ENCODE measurements around the gene CASP5.
"Not testable (repeated sequence)": the region's sequence is repeated elsewhere in the genome, so short reads cannot be mapped to it uniquely, and the experiment has no call there.

Gene CASP5

DNA sequence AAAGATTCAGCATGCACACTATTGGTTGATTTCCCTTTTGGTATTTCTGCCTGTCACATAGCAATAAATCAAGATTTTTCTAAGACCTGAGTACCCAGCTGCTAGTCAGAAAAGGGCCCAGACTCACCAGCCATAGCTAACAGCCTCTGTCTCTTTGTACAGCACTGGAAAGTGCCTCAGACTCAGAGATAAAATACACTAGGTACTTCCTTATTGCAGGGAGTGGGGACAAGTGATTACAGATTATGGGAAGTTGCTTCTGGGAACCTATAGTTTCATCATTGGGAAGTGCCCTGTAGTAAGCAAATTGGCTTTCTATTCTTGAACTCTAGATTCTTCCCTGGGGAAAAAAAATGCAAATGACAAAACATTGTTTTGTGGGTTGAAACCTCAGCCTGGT, at the start of gene CASP5:
Gene CASP5 (minus strand): TSS at position 166 of the 400 bp plus-strand sequence. CDS start 32 bp downstream, at position 134.
- no peak for DNase-seq (ENCODE audit: low spot score)

DNA sequence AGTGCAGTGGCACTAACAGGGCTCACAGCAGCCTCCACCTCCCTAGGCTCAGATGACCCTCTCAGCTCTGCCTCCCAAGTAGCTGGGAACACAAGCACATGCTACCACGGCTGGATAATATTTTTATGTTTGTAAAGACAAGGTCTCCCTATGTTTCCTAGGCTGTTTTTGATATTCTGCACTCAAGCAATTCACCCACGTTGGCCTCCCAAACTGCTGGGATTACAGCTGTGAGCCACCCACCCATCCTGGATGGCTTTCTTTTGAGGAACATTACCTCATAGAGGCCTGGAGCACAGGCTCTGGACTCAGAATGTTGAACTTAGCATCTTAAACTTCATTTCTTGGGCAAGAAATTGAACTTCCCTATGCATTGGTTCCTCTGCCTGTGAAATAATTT, 49.1 kb upstream of the CASP5 start:
- DNase-seq (ENCODE audit: low spot score) = not testable (repeated sequence)

GRCh38 chr11:105071089-105071732, 48.2 kb upstream of the CASP5 start:
- no peak for DNase-seq (ENCODE audit: low spot score)

GRCh38 chr11:105070306-105070705, 47.3 kb upstream of the CASP5 start:
- no peak for DNase-seq (ENCODE audit: low spot score)

GRCh38 chr11:105069749-105070148, 46.8 kb upstream of the CASP5 start:
- DNase-seq (ENCODE audit: low spot score) = not testable (repeated sequence)

DNA sequence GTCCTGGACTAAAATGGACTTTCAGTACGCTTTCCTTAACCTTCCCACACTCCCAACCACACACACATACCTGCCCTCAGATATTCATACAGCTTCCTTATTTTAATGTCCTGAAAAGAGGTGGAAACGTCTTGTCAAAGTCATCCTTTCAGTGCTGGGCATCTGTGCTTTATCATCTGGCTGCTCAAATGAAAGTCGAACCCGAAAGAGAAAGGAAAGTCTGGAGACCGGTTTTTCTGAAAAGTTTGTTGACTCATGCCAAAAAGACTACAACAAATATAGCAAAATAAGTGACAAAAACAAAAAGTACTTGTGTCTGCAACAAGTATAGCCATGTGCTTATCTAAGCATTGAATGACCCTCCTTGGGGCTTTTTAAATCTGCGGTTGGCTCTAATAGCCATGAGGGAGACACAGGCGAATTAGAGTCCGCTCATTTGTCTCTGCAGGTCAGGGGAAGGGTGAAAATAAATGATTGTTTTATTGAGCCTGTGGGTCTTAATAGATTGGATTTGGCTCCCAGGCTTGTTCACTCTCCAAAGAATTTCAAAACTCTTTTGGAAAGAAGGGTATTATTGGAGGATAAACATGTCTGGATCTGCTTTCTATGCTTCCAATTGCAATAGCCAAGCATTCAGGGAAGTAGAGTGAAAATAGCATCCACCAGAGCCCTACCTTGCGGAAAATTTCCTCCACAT, 40.4 kb upstream of the CASP5 start:
- DNase-seq (ENCODE audit: low spot score) = not testable (repeated sequence)

- no peak for DNase-seq (ENCODE audit: low spot score)
Measured at GRCh38 chr11:105057432-105057831, 34.5 kb upstream of the CASP5 start.

DNA sequence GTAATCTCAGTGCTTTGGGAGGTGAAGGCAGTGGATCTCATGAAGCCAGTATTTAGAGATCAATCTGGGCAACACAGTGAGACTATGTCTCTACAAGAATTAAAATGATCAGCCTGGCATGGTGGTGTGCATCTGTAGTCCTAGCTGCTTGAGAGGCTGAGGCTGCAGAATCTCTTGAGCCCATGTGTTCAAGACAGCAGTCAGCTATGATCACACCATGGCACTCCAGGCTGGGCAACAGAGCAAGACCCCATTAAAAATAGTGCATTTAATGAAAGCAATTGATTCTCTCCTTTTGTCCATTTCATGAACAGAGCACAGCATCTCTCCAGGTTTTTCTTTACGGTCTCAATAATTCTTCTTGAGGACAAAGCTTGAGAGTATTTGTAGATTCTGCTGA, 33.5 kb upstream of the CASP5 start:
- DNase-seq (ENCODE audit: low spot score) = no peak

DNA sequence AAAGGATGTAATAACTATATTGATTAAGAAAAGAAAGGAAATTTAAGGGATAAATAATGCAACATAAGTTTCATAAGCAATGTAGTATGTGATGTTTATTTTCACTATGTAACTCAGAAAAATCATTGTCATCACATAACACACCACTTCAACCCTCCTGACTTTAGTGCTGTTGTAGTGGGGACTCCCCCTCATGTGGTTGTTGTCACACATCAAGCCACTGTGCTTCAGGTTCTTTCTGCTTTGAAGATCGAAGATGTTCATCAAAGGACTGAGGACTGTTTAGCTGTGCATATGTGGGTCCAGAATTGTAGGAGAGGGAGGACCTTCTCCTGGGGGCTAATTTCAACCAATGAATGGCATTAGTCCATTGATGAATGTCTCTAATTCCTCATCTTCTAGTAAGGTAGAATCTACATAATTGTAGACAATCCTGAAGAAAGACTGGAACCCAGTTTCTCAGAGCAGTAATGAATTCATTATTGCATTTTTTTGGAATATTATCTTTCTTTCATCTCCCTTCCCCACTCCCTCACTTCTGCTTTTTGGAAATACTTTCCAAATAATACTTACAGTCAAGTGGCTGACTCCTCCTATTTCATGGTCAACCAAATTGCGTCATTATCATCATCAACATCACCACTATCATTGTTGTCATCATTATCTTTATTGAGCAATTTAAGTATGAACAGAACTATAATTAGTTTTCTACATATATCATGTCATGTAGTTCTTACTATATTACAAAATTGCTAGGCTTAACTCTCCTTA, 31.9 kb upstream of the CASP5 start:
- DNase-seq (ENCODE audit: low spot score) = no peak

- DNase-seq (ENCODE audit: low spot score) = no peak
Measured at GRCh38 chr11:105052487-105052886, 29.5 kb upstream of the CASP5 start.

DNA sequence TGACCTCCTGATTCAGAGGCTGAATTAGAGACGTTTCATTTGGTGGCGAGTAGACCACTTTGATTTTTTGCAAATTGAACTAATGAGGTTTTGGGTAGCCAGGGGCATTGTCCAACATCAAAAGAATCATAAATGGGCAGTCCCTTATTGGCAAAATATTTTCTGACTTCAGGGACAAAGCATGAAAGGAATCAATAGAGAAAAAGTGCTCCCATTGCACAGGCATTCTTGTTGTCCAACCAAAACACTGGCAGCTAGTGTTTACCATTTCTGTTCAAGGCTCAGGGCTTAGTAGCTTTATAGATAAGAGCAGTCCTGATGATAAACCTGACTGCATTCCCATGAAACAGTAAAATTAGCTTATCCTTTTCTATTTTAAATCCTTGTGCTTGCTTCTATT, 28.6 kb upstream of the CASP5 start:
- DNase-seq (ENCODE audit: low spot score) = no peak

DNA sequence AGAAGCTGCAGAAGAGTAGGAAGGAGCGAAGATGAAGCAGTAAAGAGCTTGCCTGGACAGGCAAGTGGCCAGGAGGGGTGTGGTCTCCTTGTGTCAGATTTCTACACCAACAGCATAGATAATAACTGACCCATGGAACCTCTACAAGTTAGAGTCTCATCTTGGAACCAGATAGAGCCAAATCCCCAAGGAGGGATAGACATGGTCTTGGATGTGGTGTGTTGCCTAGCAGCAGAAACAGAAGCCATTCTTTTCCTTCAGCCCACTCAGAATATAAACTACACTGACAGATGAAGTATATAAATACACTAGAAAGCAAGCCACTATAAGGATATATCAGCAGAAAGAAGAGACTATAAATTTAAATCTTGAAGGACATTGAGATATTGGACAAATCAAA, 26.5 kb upstream of the CASP5 start:
- no peak for DNase-seq (ENCODE audit: low spot score)

- DNase-seq (ENCODE audit: low spot score) = no peak
Measured at GRCh38 chr11:105046898-105047579, 24.1 kb upstream of the CASP5 start.

DNA sequence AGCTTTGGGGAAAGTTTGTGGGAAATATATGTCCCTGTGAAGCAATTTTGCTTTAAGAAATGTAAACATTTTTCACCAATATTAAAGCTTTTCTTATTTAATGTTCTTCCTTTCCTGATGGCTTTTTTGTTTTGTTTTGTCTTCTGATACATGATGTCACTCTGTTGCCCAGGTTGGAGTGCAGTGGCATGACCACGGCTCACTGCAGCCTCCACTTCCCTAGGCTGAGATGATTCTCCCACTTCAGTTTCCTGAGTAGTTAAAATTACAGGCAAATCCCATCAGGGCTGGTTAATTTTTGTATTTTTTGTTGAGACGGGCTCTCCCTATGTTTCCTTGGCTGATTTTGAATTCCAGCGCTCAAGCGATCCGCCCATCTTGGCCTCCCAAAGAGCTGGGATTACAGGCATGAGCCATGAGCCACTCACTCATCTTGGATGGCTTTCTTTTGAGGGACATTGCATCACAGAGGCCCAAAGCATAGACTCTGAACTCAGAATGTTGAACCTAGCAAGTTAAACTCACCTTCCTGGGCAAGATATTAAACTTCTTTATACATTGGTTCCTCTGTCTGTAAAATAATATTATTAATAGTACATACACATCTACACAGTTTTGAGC, 22.8 kb upstream of the CASP5 start:
- no peak for DNase-seq (ENCODE audit: low spot score)

DNA sequence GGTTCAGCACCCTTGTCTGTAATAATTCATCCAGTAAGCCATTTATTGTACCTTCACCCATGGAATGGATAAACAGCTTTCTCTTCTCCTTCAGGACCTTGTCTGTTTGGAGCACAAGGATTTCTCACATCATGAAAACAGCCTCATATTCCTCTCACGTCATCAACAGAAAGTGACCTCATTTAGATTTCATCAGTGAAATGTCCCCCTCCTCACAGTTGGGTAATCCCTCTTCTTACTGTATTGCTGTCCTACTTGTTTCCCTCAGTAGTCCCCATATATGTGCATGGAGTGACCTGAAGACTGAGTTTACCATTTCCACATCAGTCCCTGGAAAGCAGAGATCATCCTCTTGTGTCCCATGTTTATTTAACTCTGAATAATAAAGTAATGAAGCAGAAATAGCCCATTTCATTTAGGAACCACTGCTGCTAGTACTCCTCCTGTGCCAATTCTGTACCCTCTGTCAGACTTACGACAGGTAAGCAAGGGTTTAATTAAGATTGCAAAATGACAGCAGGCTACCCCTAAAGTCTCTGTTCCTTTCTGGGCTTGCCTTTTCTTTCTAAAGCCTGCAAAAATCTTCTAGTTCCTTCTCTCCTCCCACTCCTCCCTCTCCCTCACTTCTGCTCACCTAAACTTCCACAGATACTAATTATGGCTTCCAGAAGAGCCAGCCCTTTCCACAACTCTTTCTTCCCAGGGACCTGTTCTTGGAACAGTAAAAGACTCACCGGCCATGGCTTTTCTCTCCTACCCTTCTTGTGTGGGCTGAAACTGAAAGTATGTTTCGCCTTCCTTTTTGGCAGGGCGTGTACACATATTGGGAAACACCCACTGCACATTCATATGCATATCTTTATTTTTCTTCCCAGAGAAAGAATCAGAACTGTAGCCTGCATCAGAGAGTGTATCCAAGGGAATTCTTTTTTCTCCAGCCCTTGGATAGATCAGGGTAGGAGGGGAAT, 21.9 kb upstream of the CASP5 start, which contains the start of gene CARD16:
Gene CARD16 (minus strand): TSS at position 779 of the 968 bp plus-strand sequence. CDS start 38 bp downstream, at position 741.
- not testable (repeated sequence) for DNase-seq (ENCODE audit: low spot score)

GRCh38 chr11:105042178-105042577, 19.2 kb upstream of the CASP5 start:
- DNase-seq (ENCODE audit: low spot score) = no peak

DNA sequence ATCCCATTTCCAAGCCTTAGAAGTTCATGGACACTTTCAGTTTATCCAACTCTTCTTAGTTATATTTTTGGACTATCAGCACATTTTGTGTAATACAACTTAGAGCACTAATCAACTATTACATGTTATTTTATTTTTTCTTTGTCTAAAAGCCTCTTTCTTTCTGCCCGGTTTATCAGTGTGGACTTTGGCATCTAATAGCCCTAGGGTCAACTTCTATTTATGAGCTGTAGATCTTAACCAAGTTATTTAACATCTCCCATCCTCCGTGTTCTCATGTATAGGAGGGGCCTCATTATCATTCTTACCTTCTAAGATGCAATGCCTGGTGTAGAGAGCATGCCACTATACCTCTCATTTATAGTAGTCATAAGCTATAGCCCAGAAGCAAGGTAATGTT, 17.7 kb upstream of the CASP5 start:
- no peak for DNase-seq (ENCODE audit: low spot score)

DNA sequence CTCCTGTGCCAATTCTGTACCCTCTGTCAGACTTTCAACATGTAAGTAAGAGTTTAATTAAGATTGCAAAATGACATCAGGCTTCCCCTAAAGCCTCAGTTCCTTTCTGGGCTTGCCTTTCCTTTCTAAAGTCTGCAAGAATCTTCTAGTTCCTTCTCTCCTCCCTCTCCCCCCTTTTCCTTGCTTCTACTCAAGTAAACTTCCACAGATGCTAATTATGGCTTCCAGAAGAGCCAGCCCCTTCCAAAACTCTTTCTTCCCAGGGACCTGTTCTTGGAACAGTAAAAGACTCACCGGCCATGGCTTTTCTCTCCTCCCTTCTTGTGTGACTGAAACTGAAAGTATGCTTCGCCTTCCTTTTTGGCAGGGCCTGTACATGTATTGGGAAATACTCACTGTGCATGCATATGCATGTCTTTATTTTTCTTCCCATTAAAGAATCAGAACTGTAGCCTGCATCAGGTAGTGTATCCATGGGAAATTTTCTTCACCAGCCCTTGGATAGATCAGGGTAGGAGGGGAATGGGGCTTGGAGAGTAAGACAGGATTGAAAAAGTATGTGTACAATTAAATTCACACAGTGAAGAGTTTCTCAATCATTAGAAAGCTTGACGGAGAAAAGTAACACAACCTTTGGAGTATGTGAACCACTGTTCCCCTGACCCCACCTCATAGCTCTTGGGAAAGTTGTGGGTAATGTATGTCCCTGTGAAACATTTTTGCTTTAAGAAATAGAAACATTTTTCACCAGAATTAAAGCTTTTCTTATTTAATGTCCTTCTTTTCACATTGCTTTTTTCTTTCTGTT, 12.0 kb upstream of the CASP5 start, which contains the start of gene CASP1:
Gene CASP1 (minus strand): TSS at position 332 of the 808 bp plus-strand sequence. CDS start 31 bp downstream, at position 301.
- no peak for DNase-seq (ENCODE audit: low spot score)

DNA sequence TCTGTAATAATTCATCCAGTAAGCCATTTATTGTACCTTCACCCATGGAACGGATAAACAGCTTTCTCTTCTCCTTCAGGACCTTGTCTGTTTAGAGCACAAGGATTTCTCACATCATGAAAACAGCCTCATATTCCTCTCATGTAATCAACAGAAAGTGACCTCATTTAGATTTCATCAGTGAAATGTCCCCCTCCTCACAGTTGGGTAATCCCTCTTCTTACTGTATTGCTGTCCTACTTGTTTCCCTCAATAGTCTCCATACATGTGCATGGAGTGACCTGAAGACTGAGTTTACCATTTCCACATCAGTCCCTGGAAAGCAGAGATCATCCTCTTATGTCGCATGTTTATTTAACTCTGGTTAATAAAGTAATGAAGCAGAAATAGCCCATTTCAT, 11.4 kb upstream of the CASP5 start:
- DNase-seq (ENCODE audit: low spot score) = not testable (repeated sequence)

DNA sequence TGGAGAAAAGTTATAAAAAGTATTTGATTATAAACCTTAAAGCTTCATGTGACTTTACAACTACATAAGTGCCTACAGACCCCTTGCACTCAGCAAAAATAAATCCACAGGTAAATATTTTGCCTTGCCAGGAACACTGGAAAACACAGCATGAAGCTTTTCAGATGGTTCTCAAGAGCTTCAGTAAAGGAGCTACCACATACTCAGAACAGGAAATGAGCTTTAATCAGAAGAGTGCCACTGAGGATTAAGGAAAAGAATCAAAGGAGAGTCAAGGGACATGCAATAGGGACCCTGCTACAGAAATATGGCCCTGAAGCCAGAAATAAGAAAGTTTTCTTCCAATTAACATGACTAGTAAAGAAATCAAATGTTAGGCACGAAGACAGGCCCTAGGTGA, 10.8 kb upstream of the CASP5 start:
- DNase-seq (ENCODE audit: low spot score) = no peak
